T1000 (cell line): ENCODE data around the gene CELA1.

Experiments used
- DNase-seq: peaks from one replicate; lab custom pipeline; 2025; ENCODE audit warnings: mixed read lengths; lab: John Stamatoyannopoulos, UW

CELA1 gene

DNA sequence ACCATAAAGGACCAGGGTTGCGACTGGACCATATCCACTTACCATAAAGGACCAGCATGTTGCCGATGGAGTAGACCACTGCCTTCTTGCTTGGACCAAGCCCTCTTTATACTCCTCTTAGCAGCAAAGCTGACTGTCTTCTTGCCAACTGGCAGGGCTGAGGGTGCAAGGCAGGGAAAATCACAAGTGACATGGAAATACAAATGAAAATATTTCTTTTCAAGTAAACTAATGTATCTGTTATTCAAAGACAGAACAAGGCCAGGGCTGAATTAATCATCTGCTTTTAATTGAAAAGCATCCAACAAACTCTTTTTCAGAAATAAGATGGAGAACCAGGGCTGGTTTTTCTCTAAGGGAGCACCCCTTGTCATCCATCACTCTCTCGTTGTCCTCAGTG, at the start of gene CELA1:
CELA1 (minus strand) TSS at position 99 of the 400 bp plus-strand sequence; CDS start at position 58, 41 bp downstream.
- no peak for DNase-seq

DNA sequence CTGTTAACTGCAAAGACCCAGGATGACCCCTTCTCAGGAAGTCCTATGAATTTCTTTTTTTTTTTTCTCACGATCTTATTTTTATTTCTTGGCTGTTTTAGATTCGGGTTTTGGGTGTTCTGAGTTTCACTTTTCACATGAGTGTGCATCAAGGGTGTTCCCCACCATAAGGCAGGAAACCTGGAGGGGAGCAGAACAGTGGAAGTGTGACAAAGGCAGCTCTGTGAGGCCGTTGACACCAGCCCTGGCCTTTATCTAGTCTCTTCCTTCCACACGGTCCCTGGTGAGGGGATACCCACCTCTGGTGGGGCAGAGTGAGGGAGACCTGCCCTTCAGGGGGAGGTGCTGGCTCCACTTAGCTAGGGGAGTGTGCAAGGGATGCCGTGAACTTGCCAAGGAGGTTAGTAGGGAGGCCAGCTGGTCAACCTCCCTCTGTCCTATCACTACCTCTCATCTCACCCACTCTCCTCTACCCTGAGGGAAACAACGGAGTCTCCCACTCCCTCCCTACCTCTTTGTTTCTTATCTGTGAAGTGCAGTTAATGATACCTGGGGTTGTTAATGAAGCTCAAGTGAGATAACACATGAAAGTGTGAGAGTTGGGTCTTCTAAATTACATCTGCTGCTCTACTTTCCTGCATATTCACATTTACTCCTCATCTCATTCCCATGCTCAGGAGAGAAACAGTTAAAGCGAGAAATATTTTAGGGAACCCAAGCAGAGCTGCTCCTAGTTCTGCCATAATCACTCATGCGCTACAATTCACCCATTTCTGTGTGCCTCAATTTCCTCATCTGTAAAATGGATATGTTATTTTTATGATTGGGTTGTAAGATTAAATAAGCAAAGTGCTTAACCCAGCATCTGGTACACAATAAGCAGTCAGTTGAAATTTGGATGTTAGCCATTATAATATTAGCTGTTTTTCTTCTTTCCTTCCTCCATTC, 49.1 kb upstream of the CELA1 start:
- no peak for DNase-seq

DNA sequence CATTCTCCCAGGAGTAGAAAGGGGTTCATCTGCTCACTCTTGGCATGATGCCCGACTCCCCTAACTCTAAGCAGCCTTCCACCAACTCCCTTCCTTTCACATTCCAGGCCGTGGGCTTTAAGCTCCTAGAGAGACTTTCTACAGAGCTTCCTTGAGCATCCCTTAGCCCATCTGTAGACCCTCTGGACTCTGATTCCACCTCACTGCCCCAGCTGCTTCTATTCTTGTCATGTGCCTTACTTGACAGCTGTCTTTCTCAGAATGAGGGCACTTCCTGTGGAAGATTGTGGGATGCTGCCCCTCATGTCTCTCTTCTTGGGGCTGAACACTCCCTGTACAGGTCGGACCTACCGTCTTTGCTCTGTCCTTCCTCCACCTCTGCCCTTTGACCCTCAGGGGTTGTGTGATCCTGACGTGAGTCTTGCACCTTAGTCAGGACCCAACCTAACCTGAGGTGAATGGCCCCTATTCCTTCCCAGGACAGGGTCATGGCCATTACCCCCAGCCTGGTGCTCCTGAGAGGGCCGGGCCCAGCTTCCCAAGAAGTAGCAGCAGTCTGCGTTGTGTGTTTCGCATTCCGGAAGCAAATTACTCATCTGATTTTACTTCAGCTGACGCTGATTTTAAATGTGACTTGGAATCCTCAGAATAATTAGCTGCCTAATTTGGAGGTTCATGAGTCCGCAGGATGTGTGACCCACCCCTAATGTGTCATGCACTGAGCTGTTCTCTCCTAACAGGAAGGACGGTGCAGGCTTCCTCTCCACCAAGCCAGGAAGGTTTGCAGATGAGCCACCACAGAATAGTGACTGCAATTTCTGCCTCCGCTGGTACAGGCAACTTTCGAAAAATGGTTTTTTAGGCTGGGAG, 47.4 kb upstream of the CELA1 start:
- DNase-seq: no peak

DNA sequence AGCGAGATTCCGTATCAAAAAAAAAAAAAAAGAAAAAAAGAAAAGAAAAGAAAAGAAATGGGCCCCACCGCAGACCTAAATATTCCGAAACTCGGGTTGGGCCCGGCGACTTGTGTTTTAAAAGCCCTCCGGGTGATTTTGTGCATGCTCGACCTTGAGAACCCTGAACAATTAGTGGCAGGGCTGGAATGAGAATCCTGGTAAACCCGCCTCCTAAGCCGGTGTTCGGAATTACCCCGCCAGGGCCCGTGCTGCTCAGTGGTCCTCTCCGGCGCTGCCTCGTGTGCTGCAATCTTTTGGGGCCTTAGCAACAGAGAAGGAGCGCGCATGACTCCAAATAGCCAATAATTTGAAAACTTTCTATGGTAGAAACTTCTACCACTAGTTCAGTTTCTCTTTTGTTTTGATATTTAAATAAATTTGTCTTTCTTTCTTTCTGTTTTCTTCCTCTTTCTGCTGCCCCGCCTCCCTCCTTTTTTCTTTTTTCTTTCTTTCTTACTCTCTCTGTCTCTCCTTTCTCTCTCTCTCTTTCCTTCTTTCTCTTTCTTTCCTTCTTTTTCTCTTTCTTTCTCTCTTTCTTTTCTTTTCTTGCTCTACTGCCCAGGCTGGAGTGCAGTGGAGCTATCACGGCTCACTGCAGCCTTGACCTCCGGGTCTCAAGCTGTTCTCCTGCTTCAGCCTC, 46.2 kb upstream of the CELA1 start:
- DNase-seq: no peak

DNA sequence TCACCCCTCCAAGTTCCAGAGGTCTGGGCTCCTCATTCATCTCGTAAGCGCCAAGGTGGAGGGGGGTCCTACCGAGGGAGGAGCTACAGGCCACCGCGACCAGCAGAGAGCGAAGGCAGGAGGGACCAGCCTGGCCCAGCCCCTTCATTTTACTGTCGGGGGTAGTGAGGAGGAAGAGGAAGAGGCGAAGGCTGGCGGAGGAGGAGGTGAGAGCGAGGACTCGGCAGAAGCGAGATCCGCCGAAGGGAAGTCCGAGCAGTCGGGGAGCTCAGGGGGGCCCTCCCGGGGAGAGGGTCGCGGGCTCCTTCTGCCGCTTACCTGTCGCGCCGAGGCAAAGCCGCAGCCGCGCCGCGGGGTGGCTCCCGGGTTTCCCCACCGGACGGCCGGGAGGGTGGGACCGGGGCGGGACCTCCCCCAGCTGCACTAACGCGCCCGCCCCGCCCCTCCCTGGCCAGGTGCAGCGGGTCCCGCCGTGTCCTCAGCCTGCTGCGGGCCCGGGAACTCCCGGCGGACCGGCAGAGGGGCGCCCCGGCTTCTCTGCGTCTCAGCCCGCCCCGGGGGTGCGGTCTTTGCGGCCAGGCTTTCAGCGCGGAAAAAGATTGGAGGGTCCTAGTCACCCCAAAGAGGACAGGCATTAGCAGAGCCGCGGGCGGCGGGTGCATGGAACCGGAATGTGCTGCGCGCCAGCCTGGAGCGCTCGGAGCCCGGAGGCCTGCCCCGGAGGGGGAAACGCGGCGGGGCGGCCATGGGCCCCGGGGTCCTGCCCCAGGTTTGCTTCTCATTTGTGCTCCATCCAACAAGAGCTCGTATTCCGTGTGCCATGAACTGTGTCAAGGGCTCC, 45.0 kb upstream of the CELA1 start, which contains the start of gene GALNT6:
GALNT6 (minus strand) TSS at position 124 of the 841 bp plus-strand sequence. CDS start 11,625 bp downstream, outside the sequence.
- DNase-seq: no peak

DNA sequence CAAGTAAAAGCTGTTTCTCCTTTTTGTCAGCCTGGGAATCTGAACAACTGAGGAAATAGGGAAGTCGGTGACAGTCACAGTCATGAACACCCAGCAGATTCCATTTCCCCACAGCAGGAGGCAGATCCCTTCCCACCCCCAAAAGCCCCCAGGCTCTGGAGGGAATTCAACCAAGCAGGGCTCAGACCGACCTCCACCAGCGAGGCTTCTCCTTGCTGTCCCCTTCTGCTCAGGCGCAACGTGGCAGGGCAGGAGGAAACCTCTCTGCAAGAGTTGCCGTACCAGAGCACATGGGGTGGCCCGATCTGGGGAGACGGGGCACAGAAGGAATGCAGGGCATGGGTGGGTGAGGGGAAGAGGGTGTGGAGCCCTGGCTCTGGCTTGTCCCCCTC, 44.4 kb upstream of the CELA1 start:
- no peak for DNase-seq

DNA sequence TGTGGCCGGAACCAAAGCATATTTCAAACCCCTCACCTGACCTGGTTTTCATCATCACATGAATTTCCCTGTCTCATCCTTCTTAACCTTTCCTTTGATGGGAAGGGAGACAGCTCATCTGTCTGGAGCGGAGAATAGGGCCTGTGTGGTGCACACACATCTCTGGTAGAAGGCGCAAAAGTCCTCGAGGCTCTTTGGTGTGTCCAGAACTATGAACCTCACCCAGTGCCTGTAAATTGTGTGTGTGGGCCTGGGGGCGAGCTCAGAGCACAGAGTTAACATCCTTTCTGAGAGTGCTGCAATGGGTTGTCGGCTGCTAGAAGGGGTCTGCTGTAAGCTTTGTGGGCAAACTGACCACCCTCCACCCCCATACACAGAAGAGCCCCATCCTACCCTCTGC, 44.0 kb upstream of the CELA1 start:
- no peak for DNase-seq

DNA sequence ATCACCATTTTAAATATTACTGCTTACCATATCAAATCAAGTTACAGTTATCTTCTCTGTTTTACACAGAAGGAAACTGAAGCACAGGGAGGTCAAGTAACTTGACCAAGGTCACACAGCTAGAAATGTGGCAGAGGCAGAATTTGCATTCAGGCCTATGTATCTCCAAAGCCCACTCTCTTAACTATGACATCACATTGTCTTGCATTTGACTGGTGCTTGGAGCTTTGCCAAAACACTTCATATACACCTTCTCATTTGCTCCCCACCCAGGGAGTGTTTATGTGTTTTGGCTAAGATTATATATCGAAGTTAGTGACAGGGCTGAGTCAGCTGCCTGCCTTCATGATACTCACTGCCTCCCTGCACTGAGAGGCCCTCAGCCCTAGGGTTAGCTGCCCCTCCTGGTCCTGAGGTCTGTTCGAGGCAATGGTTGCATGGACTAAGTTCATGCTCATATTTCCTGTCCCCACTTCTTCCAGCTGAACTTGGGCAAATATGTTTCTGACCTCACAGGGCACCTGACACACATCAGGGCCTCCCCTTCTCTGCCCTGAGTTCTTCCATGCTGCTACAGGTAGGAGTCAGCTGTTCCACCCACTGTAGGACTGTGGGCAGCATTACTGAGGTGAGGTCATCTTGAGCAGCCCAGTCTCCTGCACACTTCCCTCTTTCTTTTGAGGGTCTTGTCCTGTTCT, 43.0 kb upstream of the CELA1 start:
- no peak for DNase-seq

DNA sequence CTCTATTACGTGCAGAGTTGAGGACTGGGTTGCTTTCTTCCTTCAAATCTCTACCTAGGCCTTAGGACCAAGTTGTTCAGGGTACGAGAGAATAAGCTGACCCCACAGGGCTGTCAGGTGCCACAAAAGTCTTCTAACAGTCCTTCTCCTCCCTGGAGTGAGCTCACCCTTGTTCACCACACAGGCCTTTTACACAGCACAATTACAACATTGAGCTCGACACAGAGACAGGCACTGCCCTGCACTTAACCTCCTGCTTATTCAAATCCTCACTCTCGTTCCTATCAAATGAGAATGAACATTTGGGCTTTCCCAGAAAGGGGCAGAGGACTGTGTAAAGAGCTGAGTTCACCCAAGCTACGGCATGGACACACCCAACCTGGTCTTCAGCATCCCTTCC, 42.4 kb upstream of the CELA1 start:
- no peak for DNase-seq

DNA sequence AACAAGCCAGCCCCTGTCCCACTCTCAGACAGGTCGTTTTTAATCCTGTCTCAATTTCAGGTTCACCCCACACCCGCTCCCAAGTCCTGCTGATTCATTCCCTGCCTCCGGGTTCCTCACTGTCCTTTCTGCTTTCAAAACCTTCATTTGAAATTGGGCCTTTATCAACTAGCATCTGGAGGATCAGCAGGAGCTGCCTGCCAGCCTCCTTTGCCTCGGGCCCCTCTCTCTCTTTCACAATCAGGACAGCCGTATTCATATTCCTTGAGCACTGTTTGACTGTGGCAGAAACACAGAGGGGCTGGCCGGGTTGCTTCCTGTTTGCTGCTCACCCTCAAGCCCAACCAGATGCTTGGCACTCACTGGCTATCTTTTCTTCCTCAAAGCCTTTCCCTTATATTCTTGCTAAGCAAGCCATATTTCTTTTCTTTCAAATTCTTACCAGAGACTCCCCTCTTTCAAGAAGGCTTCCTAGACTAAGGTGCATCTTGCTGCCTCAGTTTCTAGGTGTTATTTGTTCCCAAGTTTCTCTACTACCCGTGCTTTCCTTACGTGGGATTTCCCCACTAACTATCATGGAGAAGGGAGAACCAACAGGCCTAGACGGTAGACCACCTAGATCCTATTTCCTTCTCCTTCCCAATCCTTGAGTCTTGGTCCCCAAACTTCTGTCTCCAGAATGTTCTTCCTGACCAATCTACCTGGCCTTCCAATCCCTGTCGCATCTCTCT, 41.8 kb upstream of the CELA1 start:
- DNase-seq: no peak

DNA sequence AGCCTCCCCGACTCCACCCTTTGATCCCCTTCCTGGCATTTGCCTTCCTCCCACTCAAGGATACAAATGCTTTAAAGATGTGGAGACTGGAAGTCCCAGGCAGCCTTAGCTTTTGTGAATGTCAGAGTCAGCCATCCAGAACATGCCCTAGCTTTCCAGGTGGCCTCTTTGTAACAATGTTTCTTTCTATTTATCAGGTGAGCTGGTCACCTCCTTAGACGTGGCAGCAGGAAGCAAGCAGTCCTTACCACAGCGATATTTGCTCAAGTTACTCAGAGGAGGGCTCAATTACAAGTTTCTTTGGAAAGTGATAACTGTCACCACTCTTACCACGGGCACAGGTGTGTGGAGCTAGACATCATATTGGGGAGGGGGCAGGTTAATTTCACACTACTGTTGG, 39.9 kb upstream of the CELA1 start:
- DNase-seq: no peak

DNA sequence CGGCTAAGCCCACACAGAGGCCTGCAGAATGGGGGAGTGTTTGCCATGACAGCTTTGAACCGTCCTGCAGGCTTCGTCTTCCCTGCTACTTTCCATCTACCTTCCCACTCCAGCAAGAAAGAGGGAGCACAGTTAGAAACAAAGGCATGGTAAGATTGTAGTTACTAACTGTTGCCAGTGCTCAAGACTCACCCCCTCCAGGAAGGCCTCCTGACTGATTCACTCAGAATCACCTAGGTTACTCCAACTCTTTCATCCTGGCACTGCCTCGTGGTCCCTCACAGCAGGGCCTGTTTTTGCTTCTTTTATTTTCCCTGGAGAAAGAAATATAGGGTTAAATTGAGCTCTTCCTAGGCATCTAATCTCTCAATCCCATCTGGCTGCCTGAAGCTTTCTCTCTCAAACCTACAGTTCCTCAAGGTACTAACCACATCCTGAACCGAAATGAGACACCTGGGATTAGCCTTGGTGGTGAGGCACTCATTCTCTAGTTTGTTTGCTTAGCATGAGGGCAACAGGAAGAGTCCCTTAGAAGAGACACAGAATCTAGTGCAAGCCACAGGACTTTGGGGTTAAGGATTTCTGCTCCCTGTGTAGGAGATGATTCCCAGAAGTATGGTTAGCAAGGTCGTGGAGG, 36.9 kb upstream of the CELA1 start:
- no peak for DNase-seq

DNA sequence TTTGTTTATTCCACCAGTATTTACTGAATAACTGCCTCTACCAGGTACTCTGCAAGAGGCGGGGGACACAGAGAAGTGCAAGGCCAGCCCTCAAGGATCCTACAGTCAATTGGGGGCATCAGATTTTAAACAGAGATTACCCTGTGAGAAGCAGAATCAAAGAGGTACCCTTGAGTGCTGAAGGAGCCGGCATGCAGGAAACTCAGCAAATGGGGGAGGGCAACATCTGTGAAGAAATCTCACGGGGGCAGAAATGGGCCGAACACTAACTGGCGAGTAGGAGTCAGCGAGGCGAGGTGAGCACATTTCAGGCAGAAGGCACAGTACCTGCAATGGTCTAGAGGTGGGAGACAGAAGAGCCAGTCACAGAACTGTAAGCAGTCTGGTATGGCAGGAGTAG, 35.7 kb upstream of the CELA1 start:
- DNase-seq: no peak

DNA sequence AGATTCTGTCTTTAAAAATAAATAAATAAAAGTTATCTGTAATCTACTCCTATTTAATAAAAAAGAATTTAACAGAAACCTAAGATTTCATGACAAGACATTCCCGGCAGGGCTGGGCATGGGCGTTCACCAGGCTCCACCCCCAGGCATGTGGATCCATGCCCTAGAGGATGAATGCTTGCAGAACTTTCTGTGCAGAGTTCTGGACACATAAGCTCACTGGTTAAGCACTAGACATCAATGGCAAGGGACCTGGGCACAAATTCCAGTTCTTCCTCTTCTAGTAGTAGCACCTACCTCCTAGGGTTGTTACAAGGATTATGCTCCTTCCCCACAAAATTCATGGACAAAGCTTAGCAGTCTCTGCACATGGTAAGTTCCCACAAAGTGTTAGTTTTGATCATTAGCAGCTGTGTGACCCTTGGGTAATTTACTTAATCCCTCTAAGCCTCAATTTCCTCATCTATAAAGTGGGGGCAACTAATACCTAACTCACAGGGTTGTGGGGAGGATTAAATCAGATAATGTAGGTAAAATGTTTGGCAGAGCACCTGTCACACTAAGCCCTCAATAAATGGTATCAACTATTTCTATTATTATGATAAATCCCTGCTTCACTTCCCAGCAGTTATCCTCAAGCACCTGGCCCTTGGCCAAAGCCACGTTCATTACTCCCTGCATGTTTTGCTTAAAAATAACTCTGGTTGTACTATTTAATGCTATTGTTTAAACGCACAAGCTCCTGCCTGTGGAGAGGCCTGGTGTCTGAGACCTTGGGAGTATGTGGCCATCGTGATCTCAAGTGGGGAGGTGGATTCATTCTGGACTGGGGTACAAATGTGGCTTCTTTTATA, 35.0 kb upstream of the CELA1 start:
- no peak for DNase-seq

DNA sequence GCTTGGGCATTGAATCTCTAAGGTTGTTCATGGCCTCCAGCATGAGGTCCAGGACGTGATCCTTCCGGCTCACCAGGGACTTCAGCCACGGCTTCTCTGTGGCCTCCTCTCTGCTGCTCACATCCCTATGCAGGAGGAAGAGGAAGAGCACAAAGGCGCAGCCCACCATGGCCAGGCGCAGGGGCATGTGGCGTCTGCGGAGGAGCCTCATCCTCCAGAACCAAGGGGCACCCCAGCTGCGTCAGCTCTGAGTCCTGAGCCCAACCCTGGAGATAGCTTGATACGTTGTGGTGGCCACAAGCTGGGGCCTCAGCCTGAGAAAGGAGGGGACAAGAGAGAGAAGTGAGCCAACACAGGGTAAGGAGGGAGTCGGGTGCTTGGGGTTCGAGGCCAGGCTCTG, 33.1 kb upstream of the CELA1 start:
- no peak for DNase-seq

DNA sequence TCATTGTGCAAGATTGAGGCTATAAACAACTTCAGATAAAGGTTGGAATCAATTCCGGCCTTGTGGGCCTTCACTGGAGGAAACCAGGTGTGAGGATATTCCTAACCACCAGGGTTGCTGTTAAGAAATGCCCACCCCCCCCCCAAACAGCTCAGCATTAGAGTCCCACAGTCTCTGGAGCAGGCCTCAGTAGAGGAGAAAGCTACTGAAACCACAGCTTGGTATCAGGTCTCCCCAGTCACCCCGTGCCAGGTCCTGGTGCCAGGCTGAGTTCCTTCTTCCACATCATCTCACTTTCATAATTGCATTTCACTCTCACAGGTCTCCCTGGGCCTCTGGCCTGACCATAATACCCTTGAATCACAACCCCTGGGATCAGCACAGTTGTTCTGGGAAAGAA, 32.3 kb upstream of the CELA1 start:
- DNase-seq: no peak

DNA sequence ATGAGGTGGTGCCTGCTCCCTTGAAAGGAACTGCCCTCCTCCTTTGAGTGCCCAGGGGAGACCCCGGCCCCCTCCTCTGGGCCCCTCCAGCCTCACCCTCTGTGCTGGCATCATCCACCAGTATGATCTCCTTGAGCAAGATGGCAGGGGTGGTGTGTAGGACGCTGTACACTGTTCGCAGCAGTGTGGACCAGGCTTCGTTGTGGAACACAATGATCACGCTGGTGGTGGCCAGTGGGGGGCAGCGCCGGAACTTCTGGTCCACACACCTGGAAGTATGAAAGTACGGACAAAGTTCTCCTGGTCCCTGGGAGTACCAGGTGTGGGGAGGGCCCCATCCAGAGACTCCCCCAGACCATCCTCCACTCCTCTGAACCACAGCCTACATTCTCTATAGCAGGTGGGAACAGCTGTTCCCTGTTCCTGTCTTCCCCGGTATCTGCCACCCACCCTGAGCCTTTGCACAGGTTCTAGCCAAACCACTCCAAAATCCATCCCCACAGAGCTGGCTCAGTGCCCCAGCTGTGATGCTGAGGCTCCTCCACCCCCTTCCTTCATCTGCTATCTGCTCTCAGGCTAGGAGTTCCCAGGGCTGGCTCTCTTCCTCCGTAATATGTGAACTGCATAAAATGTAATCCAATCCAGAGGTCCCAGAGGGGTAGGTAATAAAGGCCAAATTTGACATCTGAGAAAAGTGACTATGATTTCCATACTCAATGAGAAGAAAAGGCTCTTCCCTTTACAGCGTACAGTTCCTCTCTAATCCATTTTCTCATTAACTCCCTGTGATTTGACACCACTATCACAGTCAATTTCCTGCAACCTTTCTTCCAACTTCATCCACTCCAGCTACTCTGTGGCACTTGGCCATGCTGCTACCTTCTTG, 30.9 kb upstream of the CELA1 start:
- DNase-seq: no peak
